Measurements from ENCODE around the gene PLPPR1.

- TF ChIP-seq CTCF (IDR thresholded peaks at IDR 0.05) (no peak), EZH2 (IDR thresholded peaks at IDR 0.05) (no peak), EZH2phosphoT487 (IDR thresholded peaks at IDR 0.05) (no peak)
Observed at GRCh38 chr9:101087426-101087825, 58.9 kb downstream of the PLPPR1 start.

Measured in neural progenitor cell (in vitro differentiated cells).